Neural cell (in vitro differentiated cells): ENCODE measurements around the gene WDR74. TPM values are rescaled to one million over a fixed set of nuclear protein-coding genes. Genes with fewer than 3 reads are reported as not detected.

Source experiments
- H2AFZ ChIP-seq: fragments of 200-600, 300-800 bp; sonication (generic), shearing (Covaris generic); 2 replicates; pipeline ENCODE4 v1.6.0; 2014; ENCODE audit warnings: low read depth, mild to moderate bottlenecking, antibody characterized with exemption, low read length, moderate library complexity
- H3F3A ChIP-seq: fragments of 200-600 bp; shearing (Covaris generic); 2 replicates; pipeline ENCODE4 v1.6.1; 2016; ENCODE audit warnings: mild to moderate bottlenecking, moderate library complexity, mixed read lengths, antibody characterized with exemption, low read length; ENCODE audit not compliant: insufficient read depth, poor library complexity, severe bottlenecking
- H3K27ac ChIP-seq: fragments of 200-600, 300-800 bp; sonication (generic), shearing (Covaris generic); 2 replicates; pipeline ENCODE4 v1.5.1; 2014; ENCODE audit warnings: mild to moderate bottlenecking, low read length, moderate library complexity
- H3K27me3 ChIP-seq: fragments of 300-800, 200-600 bp; sonication (generic), shearing (Covaris generic); 2 replicates; pipeline ENCODE4 v1.6.0; 2014; ENCODE audit warnings: mild to moderate bottlenecking, low read depth, low read length, moderate library complexity; ENCODE audit not compliant: insufficient read depth
- H3K36me3 ChIP-seq: fragments of 300-800, 200-600 bp; sonication (generic), shearing (Covaris generic); 2 replicates; pipeline ENCODE4 v1.5.1; 2014; ENCODE audit warnings: mild to moderate bottlenecking, antibody characterized with exemption, low read length, moderate library complexity; ENCODE audit not compliant: insufficient read depth
- H3K4me2 ChIP-seq: fragments of 300-800, 200-600 bp; sonication (generic), shearing (Covaris generic); 2 replicates; pipeline ENCODE4 v1.6.0; 2014; ENCODE audit warnings: mild to moderate bottlenecking, low read length
- H3K4me3 ChIP-seq: fragments of 300-800, 200-600 bp; sonication (generic), shearing (Covaris generic); 2 replicates; pipeline ENCODE4 v1.5.1; 2014; ENCODE audit warnings: mild to moderate bottlenecking, low read length, moderate library complexity
- H3K79me2 ChIP-seq: fragments of 200-600 bp; shearing (Covaris generic); replicated peaks from 2 replicates; pipeline ENCODE4 v1.6.0; 2014; ENCODE audit warnings: mild to moderate bottlenecking, low read length, moderate library complexity; ENCODE audit not compliant: insufficient read depth
- H3K9ac ChIP-seq: fragments of 300-800, 200-600 bp; sonication (generic), shearing (Covaris generic); 2 replicates; pipeline ENCODE4 v1.6.1; 2016; ENCODE audit warnings: mild to moderate bottlenecking, low read length, mixed read lengths
- H3K9me2 ChIP-seq: fragments of 200-600 bp; shearing (Covaris generic); 2 replicates; pipeline ENCODE4 v1.6.1; 2016; ENCODE audit warnings: mild to moderate bottlenecking, low read length, mixed read lengths; ENCODE audit not compliant: insufficient read depth
- H3K9me3 ChIP-seq: fragments of 200-600, 300-800 bp; sonication (generic), shearing (Covaris generic); 2 replicates; pipeline ENCODE4 v1.6.1; 2016; ENCODE audit warnings: mild to moderate bottlenecking, mixed run types, low read length, moderate library complexity, mixed read lengths
- H4K20me1 ChIP-seq: fragments of 200-600 bp; shearing (Covaris generic); 2 replicates; pipeline ENCODE4 v1.6.1; 2016; ENCODE audit warnings: mild to moderate bottlenecking, mixed run types; ENCODE audit not compliant: insufficient read depth
- EP300 ChIP-seq: fragments of 450-650 bp; conservative IDR thresholded peaks from 2 replicates; pipeline ENCODE4 v1.6.1; 2014; ENCODE audit warnings: antibody characterized with exemption, mild to moderate bottlenecking, moderate library complexity; ENCODE audit not compliant: poor library complexity, severe bottlenecking
- EZH2 ChIP-seq: fragments of 200-600, 300-800 bp; shearing (Covaris generic), sonication (generic); IDR thresholded peaks from 2 replicates; pipeline ENCODE4 v1.6.1; 2014; ENCODE audit warnings: antibody characterized with exemption, low read length, borderline replicate concordance, mild to moderate bottlenecking; ENCODE audit not compliant: insufficient read depth, poor library complexity, severe bottlenecking
- MXI1 ChIP-seq: fragments of 450-650 bp; conservative IDR thresholded peaks from 2 replicates; pipeline ENCODE4 v1.6.1; 2014; ENCODE audit warnings: antibody characterized with exemption, mild to moderate bottlenecking; ENCODE audit not compliant: poor library complexity, severe bottlenecking
- POLR2AphosphoS5 ChIP-seq: IDR thresholded peaks from 2 replicates; pipeline ENCODE4 v1.6.1; 2012
- RAD21 ChIP-seq: fragments of 450-650 bp; conservative IDR thresholded peaks from 2 replicates; pipeline ENCODE4 v1.6.1; 2014; ENCODE audit warnings: antibody characterized with exemption, mild to moderate bottlenecking, moderate library complexity
- SMC3 ChIP-seq: fragments of 450-650 bp; conservative IDR thresholded peaks from 2 replicates; pipeline ENCODE4 v1.6.1; 2014; ENCODE audit warnings: antibody characterized with exemption, mild to moderate bottlenecking, moderate library complexity; ENCODE audit not compliant: poor library complexity
- TAF1 ChIP-seq: IDR thresholded peaks from 2 replicates; pipeline ENCODE4 v1.6.1; 2012; ENCODE audit warnings: low read depth
- polyA plus RNA-seq: library from polyadenylated mRNA; depleted of rRNA; stranded (reverse); fragments of >200 nt; gene quantifications from 2 replicates; pipeline ENCODE4 v1.2.3, GENCODE V29; 2014
- TF ChIP-seq, protein P1 (sequence below): IDR thresholded peaks from 2 replicates; pipeline ENCODE4 v1.6.1; 2012; ENCODE audit warnings: borderline replicate concordance
- TF ChIP-seq, protein P2 (sequence below): fragments of 450-650 bp; IDR thresholded peaks from 2 replicates; pipeline ENCODE4 v1.5.1; 2014; ENCODE audit warnings: antibody characterized with exemption, mild to moderate bottlenecking, moderate library complexity; ENCODE audit not compliant: poor library complexity, severe bottlenecking

WDR74 gene
- polyA plus RNA-seq, 1 donor from 2014 or later = 50.4 TPM

- Histone ChIP-seq H3F3A (no peaks in the 10 kb centered on the region), H3K9me3 (no peaks in the 10 kb centered on the region), H3K27me3 (no peaks in the 10 kb centered on the region), H3K36me3 (no peaks in the 10 kb centered on the region), H2AFZ (no peak overlapping the region), H3K9me2 (no peaks in the 10 kb centered on the region), H4K20me1 (no peaks in the 10 kb centered on the region), H3K79me2 (peaks cover 16% of the 10 kb centered on the region), H3K4me3 (no peak overlapping the region), H3K4me2 (no peak overlapping the region), H3K27ac (no peak overlapping the region), H3K9ac (no peak overlapping the region)
- TF ChIP-seq MXI1 (no peak), SMC3 (no peak), EP300 (no peak), POLR2AphosphoS5 (no peak)
- TF ChIP-seq, protein P1, sequence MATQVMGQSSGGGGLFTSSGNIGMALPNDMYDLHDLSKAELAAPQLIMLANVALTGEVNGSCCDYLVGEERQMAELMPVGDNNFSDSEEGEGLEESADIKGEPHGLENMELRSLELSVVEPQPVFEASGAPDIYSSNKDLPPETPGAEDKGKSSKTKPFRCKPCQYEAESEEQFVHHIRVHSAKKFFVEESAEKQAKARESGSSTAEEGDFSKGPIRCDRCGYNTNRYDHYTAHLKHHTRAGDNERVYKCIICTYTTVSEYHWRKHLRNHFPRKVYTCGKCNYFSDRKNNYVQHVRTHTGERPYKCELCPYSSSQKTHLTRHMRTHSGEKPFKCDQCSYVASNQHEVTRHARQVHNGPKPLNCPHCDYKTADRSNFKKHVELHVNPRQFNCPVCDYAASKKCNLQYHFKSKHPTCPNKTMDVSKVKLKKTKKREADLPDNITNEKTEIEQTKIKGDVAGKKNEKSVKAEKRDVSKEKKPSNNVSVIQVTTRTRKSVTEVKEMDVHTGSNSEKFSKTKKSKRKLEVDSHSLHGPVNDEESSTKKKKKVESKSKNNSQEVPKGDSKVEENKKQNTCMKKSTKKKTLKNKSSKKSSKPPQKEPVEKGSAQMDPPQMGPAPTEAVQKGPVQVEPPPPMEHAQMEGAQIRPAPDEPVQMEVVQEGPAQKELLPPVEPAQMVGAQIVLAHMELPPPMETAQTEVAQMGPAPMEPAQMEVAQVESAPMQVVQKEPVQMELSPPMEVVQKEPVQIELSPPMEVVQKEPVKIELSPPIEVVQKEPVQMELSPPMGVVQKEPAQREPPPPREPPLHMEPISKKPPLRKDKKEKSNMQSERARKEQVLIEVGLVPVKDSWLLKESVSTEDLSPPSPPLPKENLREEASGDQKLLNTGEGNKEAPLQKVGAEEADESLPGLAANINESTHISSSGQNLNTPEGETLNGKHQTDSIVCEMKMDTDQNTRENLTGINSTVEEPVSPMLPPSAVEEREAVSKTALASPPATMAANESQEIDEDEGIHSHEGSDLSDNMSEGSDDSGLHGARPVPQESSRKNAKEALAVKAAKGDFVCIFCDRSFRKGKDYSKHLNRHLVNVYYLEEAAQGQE = no peak
These were observed 37.3 kb upstream of the WDR74 start for GRCh38 chr11:62876712-62877111.

- H3K9me2 ChIP-seq = no peaks in the 10 kb centered on the region
- no peaks in the 10 kb centered on the region for H3K9me3 ChIP-seq
- no peak overlapping the region for H3K27ac ChIP-seq
- TF ChIP-seq, protein P1 = no peak
- TF ChIP-seq RAD21 (no peak), TAF1 (no peak), MXI1 (no peak), SMC3 (no peak), EZH2 (no peak), POLR2AphosphoS5 (no peak), EP300 (no peak)
- TF ChIP-seq, protein P2, sequence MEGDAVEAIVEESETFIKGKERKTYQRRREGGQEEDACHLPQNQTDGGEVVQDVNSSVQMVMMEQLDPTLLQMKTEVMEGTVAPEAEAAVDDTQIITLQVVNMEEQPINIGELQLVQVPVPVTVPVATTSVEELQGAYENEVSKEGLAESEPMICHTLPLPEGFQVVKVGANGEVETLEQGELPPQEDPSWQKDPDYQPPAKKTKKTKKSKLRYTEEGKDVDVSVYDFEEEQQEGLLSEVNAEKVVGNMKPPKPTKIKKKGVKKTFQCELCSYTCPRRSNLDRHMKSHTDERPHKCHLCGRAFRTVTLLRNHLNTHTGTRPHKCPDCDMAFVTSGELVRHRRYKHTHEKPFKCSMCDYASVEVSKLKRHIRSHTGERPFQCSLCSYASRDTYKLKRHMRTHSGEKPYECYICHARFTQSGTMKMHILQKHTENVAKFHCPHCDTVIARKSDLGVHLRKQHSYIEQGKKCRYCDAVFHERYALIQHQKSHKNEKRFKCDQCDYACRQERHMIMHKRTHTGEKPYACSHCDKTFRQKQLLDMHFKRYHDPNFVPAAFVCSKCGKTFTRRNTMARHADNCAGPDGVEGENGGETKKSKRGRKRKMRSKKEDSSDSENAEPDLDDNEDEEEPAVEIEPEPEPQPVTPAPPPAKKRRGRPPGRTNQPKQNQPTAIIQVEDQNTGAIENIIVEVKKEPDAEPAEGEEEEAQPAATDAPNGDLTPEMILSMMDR = no peak
- H3K79me2 ChIP-seq = peaks cover 15% of the 10 kb centered on the region
- H3K36me3 ChIP-seq = no peaks in the 10 kb centered on the region
- no peak overlapping the region for H3K4me2 ChIP-seq
- no peak overlapping the region for H3K9ac ChIP-seq
- no peak overlapping the region for H2AFZ ChIP-seq
- H4K20me1 ChIP-seq = no peaks in the 10 kb centered on the region
- H3K4me3 ChIP-seq = no peak overlapping the region
- no peaks in the 10 kb centered on the region for H3K27me3 ChIP-seq
- no peaks in the 10 kb centered on the region for H3F3A ChIP-seq
These were observed 36.5 kb upstream of the WDR74 start for GRCh38 chr11:62875698-62876478.
